GM18511 (cell line): ENCODE data around the gene RDH5.

ENCODE experiments used
- ATAC-seq: cut with Tn5 transposase; IDR thresholded peaks from one replicate; pipeline ENCODE4 v1.9.1; 2021; ENCODE audit warnings: mild to moderate bottlenecking, moderate library complexity; ENCODE audit not compliant: unreplicated experiment

The RDH5 gene

GRCh38 chr12:55711786-55712553 is 8.2 kb upstream of the RDH5 start:
- no peak for ATAC-seq

GRCh38 chr12:55712700-55713415 is 7.3 kb upstream of the RDH5 start:
- no peak for ATAC-seq

DNA sequence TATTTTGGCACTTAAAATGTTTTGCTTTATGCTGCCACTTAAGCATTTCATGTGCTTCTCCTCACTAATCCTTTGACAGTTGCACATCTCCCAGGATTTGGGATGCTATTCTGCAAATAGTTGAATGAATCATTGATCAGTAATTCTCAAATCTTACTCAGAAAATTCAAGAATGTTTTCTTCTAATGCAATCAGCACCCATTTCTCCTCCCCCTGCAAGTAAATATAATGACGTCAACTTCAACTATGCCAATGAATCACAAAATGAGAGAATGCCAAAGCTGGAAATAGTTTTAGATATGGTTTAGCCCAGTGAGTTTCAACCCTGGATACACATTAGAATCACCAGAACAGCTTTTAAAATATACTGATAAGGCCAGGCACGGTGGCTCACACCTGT is 6.5 kb upstream of the RDH5 start:
- no peak for ATAC-seq

- ATAC-seq, result no peak
Observed at GRCh38 chr12:55715169-55715764, 4.9 kb upstream of the RDH5 start.

- peak; percentile 96 for ATAC-seq
Observed at GRCh38 chr12:55715833-55716581, 4.2 kb upstream of the RDH5 start, which contains the start of gene BLOC1S1. Gene BLOC1S1, plus strand, starts transcription at chr12:55716046. Its CDS starts 6 bp downstream, at chr12:55716052.

DNA sequence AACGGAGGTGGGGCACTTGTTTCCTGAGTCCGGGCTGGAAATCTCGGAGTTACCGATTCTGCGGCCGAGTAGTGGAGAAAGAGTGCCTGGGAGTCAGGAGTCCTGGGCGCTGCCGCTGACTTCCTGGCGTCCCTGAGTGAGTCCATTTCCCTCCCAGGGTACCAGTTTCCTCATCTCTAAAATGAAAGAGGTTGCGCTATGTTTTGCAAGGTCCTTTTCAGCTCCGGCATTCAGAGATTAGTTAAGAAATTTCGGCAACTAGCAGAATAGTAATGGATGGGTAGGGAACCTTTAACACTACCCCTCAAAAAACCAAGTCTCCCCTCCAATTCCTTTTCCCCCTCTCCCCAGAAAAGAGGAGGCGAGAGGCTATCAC is 3.6 kb upstream of the RDH5 start:
- peak; percentile 35 for ATAC-seq

DNA sequence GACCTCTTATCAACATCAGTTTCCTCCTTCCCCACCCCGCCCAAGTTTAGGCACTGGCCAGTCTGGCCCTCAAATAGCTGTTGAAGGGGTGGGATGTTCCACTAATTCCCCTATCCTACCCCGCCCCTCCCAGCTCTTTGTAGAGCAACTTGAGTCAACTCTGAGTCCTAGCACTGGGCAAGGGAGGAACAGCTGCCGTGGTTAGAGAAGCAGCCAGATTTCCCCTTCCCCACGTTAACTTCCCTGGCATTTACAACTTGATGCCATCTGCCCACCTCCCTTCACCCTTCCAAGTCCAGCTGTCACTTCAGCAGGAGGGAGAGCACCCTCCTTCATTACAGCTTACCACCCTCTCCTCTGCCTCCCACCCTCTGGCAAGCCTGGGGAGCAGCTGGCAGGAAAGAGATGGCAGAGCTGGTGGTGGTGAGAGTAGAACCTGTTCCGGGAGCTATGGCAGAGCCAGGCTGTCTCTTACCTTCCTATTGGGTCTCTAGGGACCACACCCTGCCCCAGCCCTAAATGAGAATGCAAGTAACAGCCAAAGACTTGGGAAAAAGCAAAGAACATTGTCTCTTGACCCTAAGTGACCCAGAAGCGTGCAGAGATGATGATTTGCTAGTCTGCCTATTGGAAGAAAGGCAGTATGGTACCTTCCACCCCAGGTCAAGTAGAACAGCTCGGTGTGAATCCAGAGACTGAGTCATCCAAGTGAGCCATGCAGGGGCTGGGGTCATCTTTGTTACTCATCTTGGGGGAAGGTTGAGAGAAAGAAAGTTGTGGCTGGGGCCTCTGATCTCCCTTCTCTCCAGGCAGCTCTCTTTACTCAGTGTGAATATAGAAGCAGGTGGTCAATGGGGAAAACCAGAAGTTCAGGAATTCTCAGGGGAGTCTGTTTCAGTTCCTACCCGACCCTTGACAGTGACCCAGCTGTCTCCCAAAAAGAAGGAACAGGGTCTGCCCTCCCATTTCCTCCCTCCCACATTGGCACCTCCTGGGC is 2.9 kb upstream of the RDH5 start:
- ATAC-seq, result no peak

- no peak for ATAC-seq
Observed at GRCh38 chr12:55718015-55718414, 2.2 kb upstream of the RDH5 start.

GRCh38 chr12:55718624-55719275 is 1.4 kb upstream of the RDH5 start:
- ATAC-seq, result no peak

- ATAC-seq, result no peak
Observed at GRCh38 chr12:55719371-55719770, 822 bp upstream of the RDH5 start.

- ATAC-seq, result no peak
Observed at GRCh38 chr12:55720894-55721444, 776 bp downstream of the RDH5 start.

DNA sequence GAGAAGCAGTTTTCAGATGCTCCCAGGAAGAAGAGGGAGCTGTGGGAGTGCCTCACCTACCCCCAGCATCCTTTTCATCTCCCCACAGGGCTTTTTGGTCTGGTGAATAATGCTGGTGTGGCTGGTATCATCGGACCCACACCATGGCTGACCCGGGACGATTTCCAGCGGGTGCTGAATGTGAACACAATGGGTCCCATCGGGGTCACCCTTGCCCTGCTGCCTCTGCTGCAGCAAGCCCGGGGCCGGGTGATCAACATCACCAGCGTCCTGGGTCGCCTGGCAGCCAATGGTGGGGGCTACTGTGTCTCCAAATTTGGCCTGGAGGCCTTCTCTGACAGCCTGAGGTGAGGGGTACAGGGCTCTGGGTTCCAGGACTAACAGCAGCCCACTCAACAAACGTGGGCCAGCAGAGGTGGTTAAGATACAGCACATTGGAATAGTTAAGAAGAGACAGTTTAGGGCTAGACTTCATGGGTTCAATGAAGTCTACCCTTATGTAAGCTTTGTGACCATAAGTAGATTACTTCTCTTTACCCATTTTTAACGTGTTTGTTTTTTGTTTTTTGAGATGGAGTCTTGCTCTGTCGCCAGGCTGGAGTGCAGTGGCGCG is 1.5 kb downstream of the RDH5 start:
- ATAC-seq, result no peak

GRCh38 chr12:55722948-55723347 is 2.8 kb downstream of the RDH5 start:
- ATAC-seq, result no peak

DNA sequence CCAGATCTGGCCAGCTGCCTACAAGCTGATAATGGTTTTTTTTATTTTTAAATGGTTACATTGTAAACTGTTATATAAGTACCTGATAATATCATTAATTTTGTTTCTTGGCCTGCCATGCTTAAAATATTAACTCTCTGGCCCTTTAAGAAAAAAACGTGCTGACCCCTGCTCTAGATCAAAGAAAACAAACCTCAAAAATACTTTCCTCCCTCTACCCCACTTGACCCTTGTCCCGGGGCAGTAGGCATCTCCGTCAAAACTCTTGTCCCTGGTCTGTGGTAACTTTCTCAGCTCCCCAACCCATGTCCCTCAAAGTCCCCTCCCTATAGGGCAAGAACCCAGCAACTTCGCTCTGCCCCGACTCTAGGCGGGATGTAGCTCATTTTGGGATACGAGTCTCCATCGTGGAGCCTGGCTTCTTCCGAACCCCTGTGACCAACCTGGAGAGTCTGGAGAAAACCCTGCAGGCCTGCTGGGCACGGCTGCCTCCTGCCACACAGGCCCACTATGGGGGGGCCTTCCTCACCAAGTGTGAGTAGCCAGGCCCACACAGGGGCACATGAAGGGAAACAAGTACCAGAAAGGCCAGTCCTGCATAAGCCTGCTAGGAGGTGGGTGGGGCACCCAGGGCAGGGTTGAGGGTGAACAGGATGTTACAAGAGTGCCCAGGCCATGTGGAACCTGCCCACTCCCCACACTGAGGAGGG is 3.5 kb downstream of the RDH5 start:
- ATAC-seq, result no peak

GRCh38 chr12:55724226-55724939 is 4.2 kb downstream of the RDH5 start:
- no peak for ATAC-seq

DNA sequence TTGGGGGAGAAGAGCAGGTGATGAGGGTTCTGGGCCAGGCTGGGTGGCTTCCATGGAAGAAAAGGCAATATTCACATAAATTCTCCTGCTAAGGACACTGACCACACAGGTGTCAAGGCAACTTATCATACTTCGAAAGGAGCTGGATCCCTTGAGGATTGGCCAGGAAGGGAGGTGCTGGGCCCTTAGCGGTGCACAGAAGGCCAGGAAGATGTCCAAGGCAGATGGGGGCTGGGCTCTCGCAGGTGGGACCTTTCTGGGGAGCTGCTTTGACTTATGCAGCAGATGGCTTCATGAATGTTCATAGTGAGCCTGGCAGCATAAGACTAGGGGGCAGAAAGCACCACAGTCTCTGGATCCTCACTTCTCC is 4.7 kb downstream of the RDH5 start:
- no peak for ATAC-seq

DNA sequence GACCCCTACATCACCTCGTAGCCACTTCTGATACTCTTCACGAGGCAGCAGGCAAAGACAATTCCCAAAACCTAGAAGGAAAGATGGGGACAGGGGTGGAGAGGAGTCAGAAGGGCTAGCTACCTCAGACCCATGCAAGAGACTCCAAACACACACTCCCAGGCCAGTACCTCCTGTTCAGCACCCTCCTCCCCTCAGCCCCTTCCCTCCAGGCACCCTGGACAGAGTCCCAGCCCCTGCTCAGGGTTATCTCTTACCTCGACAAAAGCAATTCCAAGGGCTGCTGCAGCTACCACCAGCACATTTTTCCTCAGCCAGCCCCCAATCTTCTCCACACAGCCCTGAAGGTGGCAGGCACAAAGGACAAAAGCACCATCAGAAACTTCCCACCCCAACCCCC is 5.4 kb downstream of the RDH5 start:
- ATAC-seq, result no peak

GRCh38 chr12:55726971-55727370 is 6.8 kb downstream of the RDH5 start:
- no peak for ATAC-seq
